ENCODE measurements around the gene APOB.

Gene APOB

GRCh38 chr2:21014364-21015280, 29.3 kb downstream of the APOB start:
- no peaks in the 10 kb centered on the region for H4K20me1 ChIP-seq (ENCODE audit: insufficient read depth, low read length)
- no peaks in the 10 kb centered on the region for H3K9me2 ChIP-seq (ENCODE audit: low read depth, low read length)
- no peaks in the 10 kb centered on the region for H3F3A ChIP-seq (ENCODE audit: insufficient read depth, low read length)
- no peak overlapping the region for H3K27ac ChIP-seq (ENCODE audit: low read depth, low read length, poor library complexity, severe bottlenecking)
- no peaks in the 10 kb centered on the region; the same call in 1 of the 2 replicates for H3K27me3 ChIP-seq (ENCODE audit: insufficient read depth, low read length)
- no peak overlapping the region for H3K4me2 ChIP-seq (ENCODE audit: low read length)
- no peak overlapping the region for H3K9ac ChIP-seq (ENCODE audit: low read length)
- no peaks in the 10 kb centered on the region for H3K36me3 ChIP-seq (ENCODE audit: insufficient read depth, low read length)
- no peaks in the 10 kb centered on the region for H3K79me2 ChIP-seq (ENCODE audit: insufficient read depth, low read length)
- H3K4me1 ChIP-seq (ENCODE audit: insufficient read depth, low read length, severe bottlenecking), result no peaks in the 10 kb centered on the region
- no peaks in the 10 kb centered on the region for H3K9me3 ChIP-seq (ENCODE audit: low read length)
- no peak overlapping the region for H3K4me3 ChIP-seq (ENCODE audit: low read depth, low read length, poor library complexity, severe bottlenecking)
- TF ChIP-seq CTCF (IDR thresholded peaks at IDR 0.05; ENCODE audit: low read length), result no peak
- TF ChIP-seq EZH2 (IDR thresholded peaks at IDR 0.05; ENCODE audit: borderline replicate concordance, low read length), result no peak
- H2AFZ ChIP-seq (ENCODE audit: low read length), result no peak overlapping the region

GRCh38 chr2:21013043-21013816, 30.6 kb downstream of the APOB start:
- H3K36me3 ChIP-seq (ENCODE audit: insufficient read depth, low read length), result no peaks in the 10 kb centered on the region
- H3K9me2 ChIP-seq (ENCODE audit: low read depth, low read length), result no peaks in the 10 kb centered on the region
- H3K9ac ChIP-seq (ENCODE audit: low read length), result no peak overlapping the region
- TF ChIP-seq EZH2 (IDR thresholded peaks at IDR 0.05; ENCODE audit: borderline replicate concordance, low read length), result no peak
- TF ChIP-seq CTCF (IDR thresholded peaks at IDR 0.05; ENCODE audit: low read length), result no peak
- H3F3A ChIP-seq (ENCODE audit: insufficient read depth, low read length), result no peaks in the 10 kb centered on the region
- H3K9me3 ChIP-seq (ENCODE audit: low read length), result no peaks in the 10 kb centered on the region
- no peak overlapping the region for H3K27ac ChIP-seq (ENCODE audit: low read depth, low read length, poor library complexity, severe bottlenecking)
- no peaks in the 10 kb centered on the region; the same call in 1 of the 2 replicates for H3K27me3 ChIP-seq (ENCODE audit: insufficient read depth, low read length)
- H3K4me1 ChIP-seq (ENCODE audit: insufficient read depth, low read length, severe bottlenecking), result no peaks in the 10 kb centered on the region
- H3K79me2 ChIP-seq (ENCODE audit: insufficient read depth, low read length), result no peaks in the 10 kb centered on the region
- H3K4me2 ChIP-seq (ENCODE audit: low read length), result no peak overlapping the region
- H4K20me1 ChIP-seq (ENCODE audit: insufficient read depth, low read length), result no peaks in the 10 kb centered on the region
- no peak overlapping the region for H2AFZ ChIP-seq (ENCODE audit: low read length)
- H3K4me3 ChIP-seq (ENCODE audit: low read depth, low read length, poor library complexity, severe bottlenecking), result no peak overlapping the region

- no peaks in the 10 kb centered on the region for H3K9me2 ChIP-seq (ENCODE audit: low read depth, low read length)
- H2AFZ ChIP-seq (ENCODE audit: low read length), result no peak overlapping the region
- H3K27ac ChIP-seq (ENCODE audit: low read depth, low read length, poor library complexity, severe bottlenecking), result no peak overlapping the region
- no peaks in the 10 kb centered on the region; the same call in 1 of the 2 replicates for H3K27me3 ChIP-seq (ENCODE audit: insufficient read depth, low read length)
- H3K79me2 ChIP-seq (ENCODE audit: insufficient read depth, low read length), result no peaks in the 10 kb centered on the region
- no peaks in the 10 kb centered on the region for H3F3A ChIP-seq (ENCODE audit: insufficient read depth, low read length)
- H3K4me2 ChIP-seq (ENCODE audit: low read length), result no peak overlapping the region
- TF ChIP-seq CTCF (IDR thresholded peaks at IDR 0.05; ENCODE audit: low read length) (no peak), EZH2 (IDR thresholded peaks at IDR 0.05; ENCODE audit: borderline replicate concordance, low read length) (no peak)
- H3K9ac ChIP-seq (ENCODE audit: low read length), result no peak overlapping the region
- no peaks in the 10 kb centered on the region for H4K20me1 ChIP-seq (ENCODE audit: insufficient read depth, low read length)
- H3K4me3 ChIP-seq (ENCODE audit: low read depth, low read length, poor library complexity, severe bottlenecking), result no peak overlapping the region
- H3K9me3 ChIP-seq (ENCODE audit: low read length), result no peaks in the 10 kb centered on the region
- H3K36me3 ChIP-seq (ENCODE audit: insufficient read depth, low read length), result no peaks in the 10 kb centered on the region
- no peaks in the 10 kb centered on the region for H3K4me1 ChIP-seq (ENCODE audit: insufficient read depth, low read length, severe bottlenecking)
These were observed 31.3 kb downstream of the APOB start for GRCh38 chr2:21012557-21012937.

Measured in OCI-LY1 (cell line).